HG03159 (cell line): ENCODE results near the gene LY6G5C.

Experiments used
- ATAC-seq: cut with Tn5 transposase; IDR thresholded peaks from one replicate; pipeline ENCODE4 v1.9.1; 2021; ENCODE audit warnings: mild to moderate bottlenecking, moderate library complexity; ENCODE audit not compliant: unreplicated experiment

LY6G5C gene

GRCh38 chr6:31691564-31692108, 10.8 kb upstream of the LY6G5C start:
- no peak for ATAC-seq

- ATAC-seq, result no peak
Observed at GRCh38 chr6:31691078-31691463, 10.2 kb upstream of the LY6G5C start.

- no peak for ATAC-seq
Observed at GRCh38 chr6:31690231-31691077, 9.6 kb upstream of the LY6G5C start.

- no peak for ATAC-seq
Observed at GRCh38 chr6:31689249-31690110, 8.6 kb upstream of the LY6G5C start.

GRCh38 chr6:31687860-31688693, 7.2 kb upstream of the LY6G5C start:
- no peak for ATAC-seq

GRCh38 chr6:31687321-31687720, 6.5 kb upstream of the LY6G5C start:
- no peak for ATAC-seq

- ATAC-seq, result no peak
Observed at GRCh38 chr6:31686483-31686882, 5.6 kb upstream of the LY6G5C start.

GRCh38 chr6:31683591-31683990, 2.7 kb upstream of the LY6G5C start:
- ATAC-seq, result no peak

- ATAC-seq, result no peak
Observed at GRCh38 chr6:31681135-31681671, 336 bp upstream of the LY6G5C start.

- ATAC-seq, result no peak
Observed at GRCh38 chr6:31677955-31678354, 2.9 kb downstream of the LY6G5C start.

GRCh38 chr6:31676904-31677303, 4.0 kb downstream of the LY6G5C start:
- ATAC-seq, result no peak

- no peak for ATAC-seq
Observed at GRCh38 chr6:31676322-31676903, 4.5 kb downstream of the LY6G5C start.

GRCh38 chr6:31669676-31670075, 11.2 kb downstream of the LY6G5C start, which contains the start of gene LY6G5B:
Gene LY6G5B, plus strand, starts transcription at chr6:31669976. Its CDS starts 975 bp downstream, at chr6:31670951.
- no peak for ATAC-seq

GRCh38 chr6:31666337-31666965, 14.4 kb downstream of the LY6G5C start:
- no peak for ATAC-seq

GRCh38 chr6:31665501-31666336, 15.1 kb downstream of the LY6G5C start, which contains the start of gene CSNK2B:
Gene CSNK2B, plus strand, starts transcription at chr6:31666080. Its CDS starts 752 bp downstream, at chr6:31666832.
- peak; percentile 70 for ATAC-seq

- peak; percentile 29 for ATAC-seq
Observed at GRCh38 chr6:31664790-31665500, 15.9 kb downstream of the LY6G5C start, which contains the start of gene GPANK1. Gene GPANK1, minus strand, starts transcription at chr6:31664997. Its CDS starts 519 bp downstream, at chr6:31664478.

- ATAC-seq, result no peak
Observed at GRCh38 chr6:31663961-31664789, 16.7 kb downstream of the LY6G5C start.
